Ascending aorta (tissue), 2 donors: Measurements from ENCODE around the gene LCK. TPM values are rescaled to one million over a fixed set of nuclear protein-coding genes. Genes with fewer than 3 reads are reported as not detected.

ENCODE experiments used
- DNase-seq, 2 donors: peaks; one replicate each; pipeline ENCODE4 v3.0.0-alpha.2; 2019; ENCODE audit warnings: low spot score in 2 of 2
- H3K27ac ChIP-seq, 2 donors: fragments of 200-600 bp; sonication (generic); one replicate each; pipeline ENCODE4 v1.5.1; 2016 to 2017; ENCODE audit warnings: mild to moderate bottlenecking in 1 of 2
- H3K27me3 ChIP-seq: fragments of 200-600 bp; sonication (generic); one replicate; pipeline ENCODE4 v1.5.1; 2017
- H3K36me3 ChIP-seq, 2 donors: fragments of 200-600 bp; sonication (generic); one replicate each; pipeline ENCODE4 v1.5.1; 2016
- H3K4me1 ChIP-seq, 2 donors: fragments of 200-600 bp; sonication (generic); one replicate each; pipeline ENCODE4 v1.5.1; 2016 to 2017; ENCODE audit warnings: mild to moderate bottlenecking in 1 of 2
- H3K4me3 ChIP-seq, 2 donors: fragments of 200-600 bp; sonication (generic); one replicate each; pipeline ENCODE4 v1.5.1; 2016 to 2017; ENCODE audit warnings: mild to moderate bottlenecking in 1 of 2
- H3K9me3 ChIP-seq, 2 donors: fragments of 200-600 bp; sonication (generic); one replicate each; pipeline ENCODE4 v1.5.1; 2016
- CTCF ChIP-seq, 3 experiments: fragments of 200-600 bp in 2 of 3; fragments of 450-650 bp in 1 of 3; sonication (generic) in 2 of 3; IDR thresholded peaks; one replicate each; pipeline ENCODE4 v1.5.1; 2016 to 2019; ENCODE audit warnings: antibody characterized with exemption in 3 of 3, mild to moderate bottlenecking in 1 of 3, moderate library complexity in 1 of 3
- intact Hi-C: fragments of 100-400 bp; cut with DNase I; formaldehyde crosslinking; loops from one replicate; pipeline ENCODE4 v1.15.1; 2023
- total RNA-seq: library from RNA; depleted of rRNA; stranded (reverse); fragments of >200 nt; gene quantifications from one replicate; pipeline ENCODE4 v1.1.0, GENCODE V29; 2016

Gene LCK
- total RNA-seq, 1 donor from 2014 or later, result not detected

GRCh38 chr1:32329931-32330466, 78.9 kb downstream of the LCK start:
- intact Hi-C loops, result no loop called here
- Histone ChIP-seq H3K4me3 (no peak overlapping the region), H3K9me3 (no peaks in the 10 kb centered on the region), H3K4me1 (peaks cover 0 to 6% of the 10 kb centered on the region in 2 donors), H3K27ac (no peak overlapping the region), H3K36me3 (peaks cover 44 to 69% of the 10 kb centered on the region in 2 donors), H3K27me3 (no peaks in the 10 kb centered on the region)
- no peak for DNase-seq
- no peak for TF ChIP-seq CTCF (IDR thresholded peaks at IDR 0.05)

GRCh38 chr1:32330558-32331151, 79.6 kb downstream of the LCK start:
- Histone ChIP-seq H3K36me3 (peaks cover 44 to 66% of the 10 kb centered on the region in 2 donors), H3K4me1 (peaks cover 6 to 8% of the 10 kb centered on the region in 2 donors)
- DNase-seq, result no peak

GRCh38 chr1:32331549-32331948, 80.5 kb downstream of the LCK start:
- Histone ChIP-seq H3K4me3 (no peak overlapping the region), H3K27me3 (no peaks in the 10 kb centered on the region), H3K36me3 (peaks cover 44 to 59% of the 10 kb centered on the region in 2 donors), H3K9me3 (no peaks in the 10 kb centered on the region), H3K4me1 (peaks cover 10 to 13% of the 10 kb centered on the region in 2 donors), H3K27ac (no peak overlapping the region)
- intact Hi-C loops, result no loop called here
- no peak for DNase-seq
- TF ChIP-seq CTCF (IDR thresholded peaks at IDR 0.05), result no peak

More at GRCh38 chr1:32330558-32331151, 79.6 kb downstream of the LCK start:
- no peak overlapping the region for H3K4me3 ChIP-seq
- intact Hi-C loops, result no loop called here
- no peak overlapping the region for H3K27ac ChIP-seq
- TF ChIP-seq CTCF (IDR thresholded peaks at IDR 0.05), result no peak
- no peaks in the 10 kb centered on the region for H3K27me3 ChIP-seq
- H3K9me3 ChIP-seq, result no peaks in the 10 kb centered on the region

GRCh38 chr1:32332290-32333079, 81.4 kb downstream of the LCK start:
- no peak for DNase-seq
- no peaks in the 10 kb centered on the region for H3K9me3 ChIP-seq
- H3K4me3 ChIP-seq, result no peak overlapping the region
- H3K27me3 ChIP-seq, result no peaks in the 10 kb centered on the region
- intact Hi-C loops, result no loop called here
- peaks cover 35 to 50% of the 10 kb centered on the region in 2 donors for H3K36me3 ChIP-seq
- TF ChIP-seq CTCF (IDR thresholded peaks at IDR 0.05), result no peak
- no peak overlapping the region for H3K27ac ChIP-seq
- peaks cover 10 to 13% of the 10 kb centered on the region in 2 donors for H3K4me1 ChIP-seq

GRCh38 chr1:32333251-32333963, 82.3 kb downstream of the LCK start:
- no peak for TF ChIP-seq CTCF (IDR thresholded peaks at IDR 0.05)
- Histone ChIP-seq H3K27me3 (no peaks in the 10 kb centered on the region), H3K4me3 (no peak overlapping the region), H3K27ac (no peak overlapping the region), H3K36me3 (peaks cover 27 to 41% of the 10 kb centered on the region in 2 donors), H3K9me3 (no peaks in the 10 kb centered on the region), H3K4me1 (peaks cover 10 to 13% of the 10 kb centered on the region in 2 donors)
- no peak for DNase-seq
- intact Hi-C loops, result no loop called here
